Fibroblast of lung (primary cell): Measurements from ENCODE around the gene TRIM8. TPM values are rescaled to one million over a fixed set of nuclear protein-coding genes. Genes with fewer than 3 reads are reported as not detected.

Experiments used
- DNase-seq, 2 donors: peaks; one replicate each; pipeline versions ENCODE4 v3.0.0 to v3.0.0-alpha.2; 2010; ENCODE audit warnings: low read depth in 2 of 2
- H2AFZ ChIP-seq: 2 replicates; pipeline ENCODE4 v1.5.1; 2012; ENCODE audit warnings: low read length, control low read depth, inconsistent platforms
- H3K27ac ChIP-seq: 2 replicates; pipeline ENCODE4 v1.5.1; 2011; ENCODE audit warnings: low read length, control low read depth; ENCODE audit not compliant: insufficient read depth
- H3K27me3 ChIP-seq: 2 replicates; pipeline ENCODE4 v1.5.1; 2011; ENCODE audit warnings: mild to moderate bottlenecking, low read length; ENCODE audit not compliant: control insufficient read depth, insufficient read depth
- H3K36me3 ChIP-seq: 2 replicates; pipeline ENCODE4 v1.5.1; 2011; ENCODE audit warnings: low read length; ENCODE audit not compliant: control insufficient read depth, insufficient read depth
- H3K4me1 ChIP-seq: 2 replicates; pipeline ENCODE4 v1.5.1; 2011; ENCODE audit warnings: low read length; ENCODE audit not compliant: control insufficient read depth, insufficient read depth; ENCODE audit errors: extremely low read depth
- H3K4me2 ChIP-seq: 2 replicates; pipeline ENCODE4 v1.5.1; 2011; ENCODE audit warnings: low read length, control low read depth; ENCODE audit not compliant: insufficient read depth; ENCODE audit errors: extremely low read depth
- H3K4me3 ChIP-seq, 4 experiments: fragments of 200-600 bp in 1 of 4; sonication (generic) in 1 of 4; replicated peaks in 1 of 4; 2 replicates each; pipeline ENCODE4 v1.5.1; 2011 to 2016; ENCODE audit warnings: low read length in 4 of 4, low read depth in 3 of 4, mild to moderate bottlenecking in 3 of 4, control low read depth in 2 of 4, inconsistent platforms in 1 of 4, mixed read lengths in 1 of 4; ENCODE audit not compliant: insufficient read depth in 1 of 4; ENCODE audit errors: control extremely low read depth in 1 of 4
- H3K79me2 ChIP-seq: 2 replicates; pipeline ENCODE4 v1.5.1; 2012; ENCODE audit warnings: mild to moderate bottlenecking, low read length, inconsistent platforms; ENCODE audit not compliant: control insufficient read depth, insufficient read depth
- H3K9ac ChIP-seq: 2 replicates; pipeline ENCODE4 v1.5.1; 2011; ENCODE audit warnings: mild to moderate bottlenecking, low read length, control low read depth; ENCODE audit not compliant: insufficient read depth
- H3K9me3 ChIP-seq: 2 replicates; pipeline ENCODE4 v1.5.1; 2012; ENCODE audit warnings: low read depth, low read length; ENCODE audit not compliant: control insufficient read depth, insufficient read depth
- H4K20me1 ChIP-seq: 2 replicates; pipeline ENCODE4 v1.5.1; 2011; ENCODE audit warnings: low read length; ENCODE audit not compliant: control insufficient read depth, insufficient read depth; ENCODE audit errors: extremely low read depth
- EZH2 ChIP-seq: IDR thresholded peaks from 2 replicates; pipeline ENCODE4 v1.5.1; 2012; ENCODE audit warnings: low read length, control low read depth, mild to moderate bottlenecking; ENCODE audit errors: missing control alignments
- polyA plus RNA-seq, 2 donors: library from polyadenylated mRNA; depleted of rRNA in 1 of 2; stranded (reverse) in 1 of 2; unstranded in 1 of 2; fragments of >200 nt; gene quantifications; 2 replicates each; pipeline ENCODE4 v1.2.1, GENCODE V29; 2011 to 2012; ENCODE audit warnings: missing spikeins in 1 of 2
- total RNA-seq: library from RNA; depleted of rRNA; stranded (reverse); fragments of >200 nt; gene quantifications from 2 replicates; pipeline ENCODE4 v1.2.1, GENCODE V29; 2014
- TF ChIP-seq, protein P1 (sequence below), 2 donors: IDR thresholded peaks in 1 of 2; conservative IDR thresholded peaks in 1 of 2; 1 replicate in 1 of 2; 2 replicates in 1 of 2; pipeline ENCODE4 v1.5.1; 2011 to 2012; ENCODE audit warnings: low read length in 2 of 2, control low read depth in 1 of 2, inconsistent platforms in 1 of 2, low read depth in 1 of 2, mild to moderate bottlenecking in 1 of 2

TRIM8 gene
- total and polyA plus RNA-seq, 2 donors (not counting 1 experiment from before 2014, with no cell fraction given): 93.2 to 143 TPM

DNA sequence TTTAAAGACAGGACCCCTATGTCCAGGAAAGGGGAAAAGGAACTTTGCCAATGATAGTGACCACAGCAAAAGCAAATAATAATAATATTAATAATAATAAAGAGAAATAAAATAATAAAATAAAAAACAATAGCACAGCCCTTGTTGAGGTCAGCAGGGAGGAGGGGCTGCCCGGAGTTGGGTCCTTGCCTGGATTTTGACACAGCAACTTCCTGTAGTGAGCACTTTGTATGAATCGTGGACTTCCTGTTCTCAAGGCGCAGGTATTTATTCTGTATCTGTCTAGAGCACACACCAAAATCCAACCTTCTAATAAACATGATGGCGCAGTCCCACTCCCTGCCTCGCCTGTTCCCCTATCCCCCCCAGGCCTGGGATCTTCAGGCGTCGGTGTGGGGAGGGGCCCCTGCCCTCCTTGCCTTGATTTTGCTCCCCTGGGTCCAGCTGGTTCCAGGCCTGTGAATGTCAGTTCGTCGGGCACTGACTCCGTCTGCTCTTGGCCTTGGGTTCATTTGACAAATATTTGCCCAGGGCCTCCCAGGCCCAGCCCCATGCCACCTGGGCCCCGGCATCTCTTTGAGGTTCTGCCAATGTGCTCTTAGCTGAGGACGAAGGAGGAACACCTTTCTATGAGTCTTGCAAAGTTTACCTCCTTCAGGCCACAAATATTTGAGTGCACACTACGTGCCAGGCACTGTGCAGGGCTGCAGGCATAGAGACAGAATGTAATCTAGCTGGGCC is 13.9 kb downstream of the TRIM8 start:
- Histone ChIP-seq H3K4me1 (peaks cover 16% of the 10 kb centered on the region), H3K4me2 (no peak overlapping the region), H3K9ac (no peak overlapping the region), H3K79me2 (peaks cover 21% of the 10 kb centered on the region), H3K4me3 (no peak overlapping the region), H3K9me3 (no peaks in the 10 kb centered on the region), H4K20me1 (no peaks in the 10 kb centered on the region), H3K27ac (no peak overlapping the region), H3K36me3 (peaks cover 22% of the 10 kb centered on the region), H3K27me3 (no peaks in the 10 kb centered on the region), H2AFZ (no peak overlapping the region)
- peak in 1 of 2 donors; percentile 45 for DNase-seq
- TF ChIP-seq, protein P1, sequence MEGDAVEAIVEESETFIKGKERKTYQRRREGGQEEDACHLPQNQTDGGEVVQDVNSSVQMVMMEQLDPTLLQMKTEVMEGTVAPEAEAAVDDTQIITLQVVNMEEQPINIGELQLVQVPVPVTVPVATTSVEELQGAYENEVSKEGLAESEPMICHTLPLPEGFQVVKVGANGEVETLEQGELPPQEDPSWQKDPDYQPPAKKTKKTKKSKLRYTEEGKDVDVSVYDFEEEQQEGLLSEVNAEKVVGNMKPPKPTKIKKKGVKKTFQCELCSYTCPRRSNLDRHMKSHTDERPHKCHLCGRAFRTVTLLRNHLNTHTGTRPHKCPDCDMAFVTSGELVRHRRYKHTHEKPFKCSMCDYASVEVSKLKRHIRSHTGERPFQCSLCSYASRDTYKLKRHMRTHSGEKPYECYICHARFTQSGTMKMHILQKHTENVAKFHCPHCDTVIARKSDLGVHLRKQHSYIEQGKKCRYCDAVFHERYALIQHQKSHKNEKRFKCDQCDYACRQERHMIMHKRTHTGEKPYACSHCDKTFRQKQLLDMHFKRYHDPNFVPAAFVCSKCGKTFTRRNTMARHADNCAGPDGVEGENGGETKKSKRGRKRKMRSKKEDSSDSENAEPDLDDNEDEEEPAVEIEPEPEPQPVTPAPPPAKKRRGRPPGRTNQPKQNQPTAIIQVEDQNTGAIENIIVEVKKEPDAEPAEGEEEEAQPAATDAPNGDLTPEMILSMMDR (conservative IDR thresholded peaks at IDR 0.05 in 1 of 2, IDR thresholded peaks at IDR 0.05 in 1 of 2; ENCODE audit: low read depth in 1 of 2, low read length in 2 of 2): no peak
- no peak for TF ChIP-seq EZH2

DNA sequence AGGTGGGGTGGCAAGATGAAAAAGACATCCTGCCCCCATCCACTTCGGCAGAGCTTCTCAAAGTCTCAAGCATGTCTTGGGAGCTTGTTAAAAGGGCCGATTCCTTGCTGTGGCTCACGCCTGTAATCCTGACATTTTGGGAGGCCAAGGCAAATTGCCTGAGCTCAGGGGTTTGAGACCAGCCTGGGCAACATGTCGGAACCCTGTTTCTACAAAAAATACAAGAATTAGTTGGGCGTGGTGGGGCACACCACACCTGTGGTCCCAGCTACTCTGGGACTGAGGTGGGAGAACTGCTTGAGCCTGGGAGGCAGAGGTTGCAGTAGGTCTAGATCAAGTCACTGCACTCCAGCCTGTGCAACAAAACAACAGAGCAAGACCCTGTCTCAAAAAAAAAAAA is 14.5 kb downstream of the TRIM8 start:
- Histone ChIP-seq H3K36me3 (peaks cover 20% of the 10 kb centered on the region), H3K9ac (no peak overlapping the region), H3K79me2 (peaks cover 14% of the 10 kb centered on the region), H3K4me3 (no peak overlapping the region), H3K4me1 (peaks cover 16% of the 10 kb centered on the region), H3K27me3 (no peaks in the 10 kb centered on the region), H3K27ac (no peak overlapping the region), H3K9me3 (no peaks in the 10 kb centered on the region), H2AFZ (no peak overlapping the region), H4K20me1 (no peaks in the 10 kb centered on the region), H3K4me2 (no peak overlapping the region)
- DNase-seq: no peak
- TF ChIP-seq, protein P1 (conservative IDR thresholded peaks at IDR 0.05 in 1 of 2, IDR thresholded peaks at IDR 0.05 in 1 of 2; ENCODE audit: low read depth in 1 of 2, low read length in 2 of 2): no peak
- TF ChIP-seq EZH2: no peak

DNA sequence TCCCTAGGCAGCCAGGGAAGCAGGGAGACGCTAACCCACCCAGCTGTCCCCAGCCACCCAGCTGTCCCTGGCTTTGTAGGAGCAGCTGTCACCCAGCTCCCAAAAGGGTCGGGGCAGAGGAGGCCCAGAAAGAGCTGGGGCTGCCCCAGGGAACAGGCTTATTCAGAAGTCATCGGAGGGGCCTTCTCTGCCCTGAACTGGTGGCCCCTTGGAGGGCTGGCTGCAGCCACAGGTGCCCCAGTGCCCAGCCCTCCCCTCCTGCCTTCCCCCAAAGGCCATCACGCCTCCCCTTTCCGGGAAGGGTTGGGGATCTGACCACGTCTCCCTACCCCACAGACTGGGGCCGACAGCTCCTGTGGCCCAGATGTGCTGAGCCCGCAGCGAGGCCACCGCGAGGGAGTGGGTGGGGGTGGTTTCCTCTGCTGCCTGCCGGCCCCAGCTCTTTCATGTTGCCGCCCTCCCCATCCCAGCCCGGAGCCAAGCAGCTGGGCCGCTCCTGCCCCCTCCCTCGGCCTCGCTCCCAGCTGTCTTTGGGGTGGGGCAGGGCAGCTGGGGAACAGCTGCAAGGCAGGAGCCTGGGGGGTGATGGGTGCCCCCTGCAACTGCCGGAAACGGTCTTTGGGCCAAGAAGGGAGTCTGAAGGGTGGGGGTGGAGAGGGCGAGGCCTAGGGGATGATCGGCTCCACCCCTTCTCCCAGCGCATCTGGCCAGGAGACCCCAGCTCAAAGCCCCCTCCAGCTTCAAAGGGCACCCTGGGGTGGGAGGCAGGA is 16.8 kb downstream of the TRIM8 start:
- Histone ChIP-seq H3K9ac (peak overlapping the region; percentile 37), H3K4me1 (peaks cover 19% of the 10 kb centered on the region), H3K4me3 (peak overlapping the region in 1 of 4 experiments; percentile 4), H4K20me1 (no peaks in the 10 kb centered on the region), H3K79me2 (no peaks in the 10 kb centered on the region), H2AFZ (no peak overlapping the region), H3K9me3 (no peaks in the 10 kb centered on the region), H3K27ac (peak overlapping the region; percentile 41), H3K36me3 (peaks cover 13% of the 10 kb centered on the region), H3K4me2 (peak overlapping the region; percentile 23), H3K27me3 (no peaks in the 10 kb centered on the region)
- peak; percentile 62 to 84 for DNase-seq
- TF ChIP-seq, protein P1 (conservative IDR thresholded peaks at IDR 0.05 in 1 of 2, IDR thresholded peaks at IDR 0.05 in 1 of 2; ENCODE audit: low read depth in 1 of 2, low read length in 2 of 2): no peak
- TF ChIP-seq EZH2: no peak
